Keratinocyte (primary cell): Measurements from ENCODE around the gene CYTIP. TPM values are rescaled to one million over a fixed set of nuclear protein-coding genes. Genes with fewer than 3 reads are reported as not detected.

Source experiments
- DNase-seq: peaks from one replicate; pipeline ENCODE4 v3.0.0-alpha.2; 2011; ENCODE audit warnings: low read depth, missing footprints, low spot score
- FAIRE-seq: peaks from 2 replicates; lab custom pipeline; 2011; peaks lifted over from hg19 to GRCh38; lab: Jason Lieb, UNC
- H2AFZ ChIP-seq: 2 replicates; pipeline ENCODE4 v1.6.0; 2012; ENCODE audit warnings: low read length, control low read depth, inconsistent platforms; ENCODE audit not compliant: control insufficient read depth
- H3K27ac ChIP-seq: 2 replicates; pipeline ENCODE4 v1.5.1; 2011; ENCODE audit warnings: low read length; ENCODE audit not compliant: control insufficient read depth, insufficient read depth
- H3K27me3 ChIP-seq: 3 replicates; pipeline ENCODE4 v1.6.0; 2011; ENCODE audit warnings: low read length; ENCODE audit not compliant: control insufficient read depth, insufficient read depth; ENCODE audit errors: extremely low read depth
- H3K36me3 ChIP-seq, 2 experiments: 2 replicates in 1 of 2; 3 replicates in 1 of 2; pipeline ENCODE4 v1.5.1; 2011; ENCODE audit warnings: low read length in 2 of 2, mild to moderate bottlenecking in 1 of 2; ENCODE audit not compliant: control insufficient read depth in 2 of 2, insufficient read depth in 2 of 2; ENCODE audit errors: extremely low read depth in 1 of 2
- H3K4me1 ChIP-seq: 3 replicates; pipeline ENCODE4 v1.5.1; 2011; ENCODE audit warnings: low read length; ENCODE audit not compliant: control insufficient read depth, insufficient read depth; ENCODE audit errors: extremely low read depth
- H3K4me2 ChIP-seq: 3 replicates; pipeline ENCODE4 v1.6.0; 2011; ENCODE audit warnings: low read depth, low read length; ENCODE audit not compliant: control insufficient read depth, insufficient read depth; ENCODE audit errors: extremely low read depth
- H3K4me3 ChIP-seq, 3 experiments: fragments of 200-600 bp in 1 of 3; sonication (generic) in 1 of 3; 2 replicates in 2 of 3; 3 replicates in 1 of 3; pipeline ENCODE4 v1.5.1; 2011 to 2016; ENCODE audit warnings: low read length in 3 of 3, mild to moderate bottlenecking in 3 of 3, control low read depth in 2 of 3, inconsistent platforms in 1 of 3, low read depth in 1 of 3, mixed read lengths in 1 of 3, mixed run types in 1 of 3, moderate library complexity in 1 of 3; ENCODE audit not compliant: control insufficient read depth in 2 of 3, insufficient read depth in 2 of 3; ENCODE audit errors: extremely low read depth in 1 of 3
- H3K79me2 ChIP-seq: 2 replicates; pipeline ENCODE4 v1.6.0; 2012; ENCODE audit warnings: low read length; ENCODE audit not compliant: control insufficient read depth, insufficient read depth
- H3K9ac ChIP-seq: 3 replicates; pipeline ENCODE4 v1.6.0; 2011; ENCODE audit warnings: low read length; ENCODE audit not compliant: control insufficient read depth, insufficient read depth; ENCODE audit errors: extremely low read depth
- H3K9me1 ChIP-seq: 3 replicates; pipeline ENCODE4 v1.6.0; 2011; ENCODE audit warnings: low read length; ENCODE audit not compliant: control insufficient read depth, insufficient read depth; ENCODE audit errors: extremely low read depth
- H3K9me3 ChIP-seq: 2 replicates; pipeline ENCODE4 v1.5.1; 2012; ENCODE audit warnings: low read depth, low read length; ENCODE audit not compliant: control insufficient read depth
- H4K20me1 ChIP-seq: 3 replicates; pipeline ENCODE4 v1.6.0; 2011; ENCODE audit warnings: low read length; ENCODE audit not compliant: control insufficient read depth, insufficient read depth; ENCODE audit errors: extremely low read depth
- CTCF ChIP-seq, 3 experiments: IDR thresholded peaks in 1 of 3; conservative IDR thresholded peaks in 1 of 3; optimal IDR thresholded peaks in 1 of 3; 2 replicates in 2 of 3; 3 replicates in 1 of 3; pipeline versions ENCODE3 to v1.5.1; 2011; ENCODE audit warnings: low read length in 3 of 3, mild to moderate bottlenecking in 3 of 3, moderate library complexity in 2 of 3, control low read depth in 1 of 3, inconsistent platforms in 1 of 3; ENCODE audit not compliant: insufficient read depth in 2 of 3; ENCODE audit errors: extremely low read depth in 1 of 3
- EZH2 ChIP-seq: IDR thresholded peaks from one replicate; pipeline ENCODE4 v1.6.1; 2012; ENCODE audit warnings: inconsistent platforms, mild to moderate bottlenecking, low read length, moderate library complexity
- dilution Hi-C: fragments of 300-500 bp; cut with MboI; formaldehyde crosslinking; loops from one replicate; pipeline ENCODE4 v1.7.0; 2020; ENCODE audit warnings: low sequenced_read_pairs; ENCODE audit not compliant: extremely low pct_ligation_motif_present
- polyA plus RNA-seq, 5 experiments: library from polyadenylated mRNA; depleted of rRNA in 3 of 5; stranded (reverse) in 3 of 5; stranded (forward) in 1 of 5; unstranded in 1 of 5; fragments of >200 nt; gene quantifications; 1 replicate in 1 of 5; 2 replicates in 3 of 5; 3 replicates in 1 of 5; pipeline versions ENCODE4 v1.2.1 to v1.2.3, GENCODE V29; 2011 to 2012; ENCODE audit warnings: missing spikeins in 2 of 5, low read depth in 1 of 5, low replicate concordance in 1 of 5

Gene CYTIP
- polyA plus RNA-seq, 1 donor (not counting 4 experiments of a cell fraction or from before 2014, with no cell fraction given), result 0.21 TPM

- Histone ChIP-seq H3K4me3 (no peak overlapping the region), H3K9me1 (no peaks in the 10 kb centered on the region), H4K20me1 (no peaks in the 10 kb centered on the region), H3K4me2 (no peak overlapping the region), H2AFZ (no peak overlapping the region), H3K36me3 (no peaks in the 10 kb centered on the region), H3K4me1 (no peaks in the 10 kb centered on the region), H3K9me3 (no peaks in the 10 kb centered on the region), H3K27me3 (no peaks in the 10 kb centered on the region), H3K79me2 (no peaks in the 10 kb centered on the region), H3K9ac (no peak overlapping the region), H3K27ac (no peak overlapping the region)
- no peak for TF ChIP-seq EZH2
- no peak for TF ChIP-seq CTCF (optimal IDR thresholded peaks at IDR 0.05 in 1 of 3, IDR thresholded peaks at IDR 0.05 in 1 of 3, conservative IDR thresholded peaks at IDR 0.05 in 1 of 3; ENCODE audit: extremely low read depth in 1 of 3, insufficient read depth in 2 of 3, low read length in 3 of 3)
- no peak for DNase-seq
- dilution Hi-C loops, result no loop called here
- FAIRE-seq, result no peak
Measured at GRCh38 chr2:157427003-157427921, 16.6 kb downstream of the CYTIP start.

GRCh38 chr2:157426477-157426994 lies 17.4 kb downstream of the CYTIP start:
- TF ChIP-seq EZH2 (no peak), CTCF (optimal IDR thresholded peaks at IDR 0.05 in 1 of 3, IDR thresholded peaks at IDR 0.05 in 1 of 3, conservative IDR thresholded peaks at IDR 0.05 in 1 of 3; ENCODE audit: extremely low read depth in 1 of 3, insufficient read depth in 2 of 3, low read length in 3 of 3) (no peak)

More at GRCh38 chr2:157426477-157426994, 17.4 kb downstream of the CYTIP start:
- FAIRE-seq (no peak), DNase-seq (no peak)
- Histone ChIP-seq H2AFZ (no peak overlapping the region), H3K4me3 (no peak overlapping the region), H3K27me3 (no peaks in the 10 kb centered on the region), H3K79me2 (no peaks in the 10 kb centered on the region), H3K9me1 (no peaks in the 10 kb centered on the region), H3K27ac (no peak overlapping the region), H3K9ac (no peak overlapping the region), H3K36me3 (no peaks in the 10 kb centered on the region), H3K4me2 (no peak overlapping the region), H3K4me1 (no peaks in the 10 kb centered on the region), H3K9me3 (no peaks in the 10 kb centered on the region), H4K20me1 (no peaks in the 10 kb centered on the region)
- dilution Hi-C loops, result no loop called here
